Neuronal stem cell (in vitro differentiated cells): ENCODE results near the gene GP2.

Experiments used
- DNase-seq: peaks from one replicate; pipeline ENCODE4 v3.0.0-alpha.2; 2013; ENCODE audit warnings: low spot score
- H2AFZ ChIP-seq: one replicate; pipeline ENCODE4 v1.6.1; 2013; ENCODE audit warnings: mild to moderate bottlenecking, low read length, inconsistent platforms
- H2AK5ac ChIP-seq: 2 replicates; pipeline ENCODE4 v1.6.1; 2013; ENCODE audit warnings: low read depth, mild to moderate bottlenecking, inconsistent platforms, low read length, moderate library complexity, mixed read lengths
- H2BK120ac ChIP-seq: 2 replicates; pipeline ENCODE4 v1.6.1; 2013; ENCODE audit warnings: low read depth, mild to moderate bottlenecking, inconsistent platforms, low read length, moderate library complexity, mixed read lengths
- H2BK12ac ChIP-seq: one replicate; pipeline ENCODE4 v1.6.1; 2013; ENCODE audit warnings: low read length, inconsistent platforms
- H2BK15ac ChIP-seq: 2 replicates; pipeline ENCODE4 v1.6.1; 2013; ENCODE audit warnings: mild to moderate bottlenecking, low read length, inconsistent platforms, mixed read lengths
- H2BK5ac ChIP-seq: one replicate; pipeline ENCODE4 v1.6.1; 2013; ENCODE audit warnings: inconsistent platforms, mild to moderate bottlenecking, low read length, moderate library complexity
- H3K14ac ChIP-seq: one replicate; pipeline ENCODE4 v1.6.1; 2013; ENCODE audit warnings: low read length, inconsistent platforms
- H3K18ac ChIP-seq: 2 replicates; pipeline ENCODE4 v1.6.1; 2013; ENCODE audit warnings: low read length, inconsistent platforms
- H3K23ac ChIP-seq: 2 replicates; pipeline ENCODE4 v1.6.1; 2013; ENCODE audit warnings: low read depth, mild to moderate bottlenecking, mixed read lengths, low read length, inconsistent platforms; ENCODE audit not compliant: poor library complexity
- H3K27ac ChIP-seq: replicated peaks from 3 replicates; pipeline ENCODE4 v1.5.1; 2013; ENCODE audit warnings: low read length, inconsistent platforms
- H3K27me3 ChIP-seq, 3 experiments: 2 replicates each; pipeline ENCODE4 v1.6.1; 2013; ENCODE audit warnings: low read length in 3 of 3, mild to moderate bottlenecking in 2 of 3, inconsistent platforms in 1 of 3, low read depth in 1 of 3, mixed read lengths in 1 of 3, moderate library complexity in 1 of 3; ENCODE audit not compliant: control insufficient read depth in 3 of 3, insufficient read depth in 3 of 3
- H3K36me3 ChIP-seq, 2 donors: replicated peaks in 1 of 2; 2 replicates each; pipeline ENCODE4 v1.6.1; 2013; ENCODE audit warnings: low read length in 2 of 2; ENCODE audit not compliant: control insufficient read depth in 2 of 2, insufficient read depth in 2 of 2
- H3K4ac ChIP-seq: 2 replicates; pipeline ENCODE4 v1.6.1; 2013; ENCODE audit warnings: inconsistent platforms, mild to moderate bottlenecking, low read length, moderate library complexity
- H3K4me1 ChIP-seq, 2 donors: 1 replicate in 1 of 2; 2 replicates in 1 of 2; pipeline ENCODE4 v1.6.1; 2013; ENCODE audit warnings: low read length in 2 of 2, low read depth in 1 of 2; ENCODE audit not compliant: control insufficient read depth in 2 of 2, insufficient read depth in 1 of 2
- H3K4me2 ChIP-seq: one replicate; pipeline ENCODE4 v1.6.1; 2013; ENCODE audit warnings: mild to moderate bottlenecking, low read length, inconsistent platforms; ENCODE audit not compliant: insufficient read depth, poor library complexity, severe bottlenecking
- H3K4me3 ChIP-seq, 2 donors: 2 replicates each; pipeline ENCODE4 v1.5.1; 2013; ENCODE audit warnings: low read length in 2 of 2, mild to moderate bottlenecking in 2 of 2, inconsistent platforms in 1 of 2, moderate library complexity in 1 of 2
- H3K79me1 ChIP-seq: one replicate; pipeline ENCODE4 v1.6.1; 2013; ENCODE audit warnings: low read depth, mild to moderate bottlenecking, inconsistent platforms, low read length, moderate library complexity
- H3K9ac ChIP-seq: one replicate; pipeline ENCODE4 v1.6.1; 2013; ENCODE audit warnings: mild to moderate bottlenecking, low read depth, low read length, inconsistent platforms; ENCODE audit not compliant: poor library complexity
- H3K9me3 ChIP-seq, 2 donors: replicated peaks in 1 of 2; 2 replicates each; pipeline versions ENCODE3 to v1.6.1; 2013; ENCODE audit warnings: low read length in 2 of 2, mild to moderate bottlenecking in 2 of 2, inconsistent platforms in 1 of 2, low read depth in 1 of 2, mixed read lengths in 1 of 2, moderate library complexity in 1 of 2; ENCODE audit not compliant: control insufficient read depth in 2 of 2, insufficient read depth in 1 of 2
- H4K8ac ChIP-seq: one replicate; pipeline ENCODE4 v1.6.1; 2013; ENCODE audit warnings: low read depth, mild to moderate bottlenecking, inconsistent platforms, low read length, moderate library complexity
- H4K91ac ChIP-seq: one replicate; pipeline ENCODE4 v1.6.1; 2013; ENCODE audit warnings: low read length, low read depth, mild to moderate bottlenecking, inconsistent platforms; ENCODE audit not compliant: poor library complexity
- WGBS, 2 donors: extraction: QIAGEN DNeasy Blood & Tissue Kit; methylation state at CpG; one replicate each; pipeline ENCODE4 v1.1.7; 2013; ENCODE audit warnings: missing lambda C conversion rate in 2 of 2, mixed read lengths in 1 of 2; ENCODE audit not compliant: insufficient read length in 2 of 2, insufficient replicate concordance in 1 of 2; ENCODE audit errors: extremely low coverage in 2 of 2; 5-methylcytosine and 5-hydroxymethylcytosine counted together

Gene GP2

DNA sequence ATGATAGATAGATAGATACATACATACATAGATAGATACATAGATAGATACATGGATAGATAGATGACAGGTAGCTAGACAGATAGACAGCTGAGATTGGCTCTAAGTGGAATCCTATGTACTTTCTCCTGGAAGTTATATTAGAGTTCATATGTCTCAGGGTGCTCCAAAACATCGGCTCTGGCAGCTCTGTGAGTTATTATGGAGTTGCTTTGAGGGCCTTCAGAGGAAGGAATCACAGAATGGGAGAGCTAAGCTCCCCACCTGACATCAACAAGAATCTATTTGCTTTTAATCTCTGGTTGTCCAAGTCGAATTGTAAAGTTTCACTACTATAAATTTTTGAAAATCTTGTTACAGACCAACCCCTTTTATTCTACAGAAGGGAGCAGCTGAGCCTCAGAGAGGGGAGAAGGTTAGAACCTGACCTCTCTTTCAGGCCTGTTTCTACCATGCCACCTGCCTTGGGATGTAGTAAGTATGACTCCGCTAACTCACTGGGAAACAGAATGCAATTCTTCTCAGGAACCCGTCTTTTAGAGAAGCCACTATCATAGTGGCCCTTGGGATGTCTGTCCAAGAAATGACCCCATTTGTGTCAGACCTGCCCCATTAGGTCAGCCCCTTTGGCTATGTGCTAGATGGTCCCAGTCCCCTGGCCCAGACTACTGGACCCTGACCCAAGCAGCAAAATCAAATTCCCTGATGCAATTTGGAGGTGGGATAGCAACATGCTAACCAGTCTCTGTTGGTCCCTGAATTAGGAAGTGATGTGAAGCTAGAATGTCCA is 18.3 kb downstream of the GP2 start:
- WGBS, 2 donors = no CpG with 5 or more reads among the region's 4 CpGs
- H2BK12ac ChIP-seq = no peak overlapping the region
- no peak overlapping the region for H3K23ac ChIP-seq
- H2BK15ac ChIP-seq = no peak overlapping the region
- H3K79me1 ChIP-seq = no peaks in the 10 kb centered on the region
- H3K4me3 ChIP-seq = no peak overlapping the region
- no peak overlapping the region for H2AFZ ChIP-seq
- H3K4ac ChIP-seq = no peak overlapping the region
- H4K91ac ChIP-seq = no peak overlapping the region
- no peak for DNase-seq
- no peak overlapping the region for H3K18ac ChIP-seq
- H4K8ac ChIP-seq = no peak overlapping the region
- no peaks in the 10 kb centered on the region for H3K9me3 ChIP-seq
- no peak overlapping the region for H3K14ac ChIP-seq
- H3K9ac ChIP-seq = no peak overlapping the region
- H3K27ac ChIP-seq = no peak overlapping the region
- H3K36me3 ChIP-seq = no peaks in the 10 kb centered on the region
- no peak overlapping the region for H3K4me2 ChIP-seq
- H3K27me3 ChIP-seq = no peaks in the 10 kb centered on the region
- no peak overlapping the region for H2AK5ac ChIP-seq
- H3K4me1 ChIP-seq = no peaks in the 10 kb centered on the region
- no peak overlapping the region for H2BK120ac ChIP-seq
- no peak overlapping the region for H2BK5ac ChIP-seq

DNA sequence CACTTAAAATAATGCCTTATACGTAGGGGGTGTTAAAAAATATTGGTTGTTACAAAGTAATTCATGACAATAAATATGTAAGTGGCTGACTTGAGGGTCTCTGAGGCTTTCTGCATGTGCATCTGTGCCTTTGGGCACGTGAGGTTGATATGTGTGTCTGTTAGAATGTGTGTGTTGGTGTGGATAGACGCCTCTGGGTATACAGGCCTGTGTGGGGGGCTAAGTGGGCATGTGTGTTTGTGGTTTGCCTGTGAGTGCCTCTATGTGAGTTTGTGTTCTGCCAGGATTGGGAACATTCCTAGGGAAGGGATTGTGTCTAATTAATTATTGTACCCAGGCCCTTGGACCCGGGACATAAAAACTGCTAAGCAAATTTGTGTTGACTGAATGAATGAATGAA is 19.0 kb downstream of the GP2 start:
- H2BK120ac ChIP-seq = no peak overlapping the region
- H2AK5ac ChIP-seq = no peak overlapping the region
- H2BK5ac ChIP-seq = no peak overlapping the region
- no peak overlapping the region for H3K14ac ChIP-seq
- no CpG with 5 or more reads among the region's 4 CpGs for WGBS, 2 donors
- no peak overlapping the region for H2BK12ac ChIP-seq
- H4K91ac ChIP-seq = no peak overlapping the region
- H3K27ac ChIP-seq = no peak overlapping the region
- no peak overlapping the region for H3K4me2 ChIP-seq
- no peaks in the 10 kb centered on the region for H3K27me3 ChIP-seq
- H3K9ac ChIP-seq = no peak overlapping the region
- no peak overlapping the region for H4K8ac ChIP-seq
- H3K23ac ChIP-seq = no peak overlapping the region
- no peak overlapping the region for H2AFZ ChIP-seq
- H3K18ac ChIP-seq = no peak overlapping the region
- no peak overlapping the region for H2BK15ac ChIP-seq
- no peaks in the 10 kb centered on the region for H3K36me3 ChIP-seq
- H3K79me1 ChIP-seq = no peaks in the 10 kb centered on the region
- no peak for DNase-seq
- no peak overlapping the region for H3K4me3 ChIP-seq
- no peaks in the 10 kb centered on the region for H3K9me3 ChIP-seq
- no peaks in the 10 kb centered on the region for H3K4me1 ChIP-seq
- H3K4ac ChIP-seq = no peak overlapping the region

DNA sequence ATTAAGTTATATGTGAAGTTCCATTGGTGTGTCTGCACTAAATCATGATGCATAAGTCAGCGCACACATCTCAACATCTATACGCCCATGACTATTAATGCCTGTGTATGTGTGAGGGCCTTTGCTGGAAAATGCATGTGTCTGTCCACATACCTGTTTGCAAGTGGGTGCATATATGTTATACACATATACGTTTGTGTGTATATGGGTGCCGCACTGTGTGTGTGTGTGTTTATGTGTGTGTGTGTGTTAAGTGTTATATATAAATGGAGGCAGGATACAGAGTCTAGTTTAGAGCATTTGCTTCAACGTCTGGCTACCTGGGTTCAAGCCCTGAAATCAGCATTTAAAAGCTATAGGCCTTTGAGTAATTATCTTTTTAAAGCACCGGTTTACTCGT is 19.5 kb downstream of the GP2 start:
- Histone ChIP-seq H3K23ac (no peak overlapping the region), H3K9ac (no peak overlapping the region), H3K4ac (no peak overlapping the region), H2AK5ac (no peak overlapping the region), H2BK5ac (no peak overlapping the region), H3K79me1 (no peaks in the 10 kb centered on the region), H2BK15ac (no peak overlapping the region), H4K8ac (no peak overlapping the region), H3K9me3 (no peaks in the 10 kb centered on the region), H3K18ac (no peak overlapping the region), H3K4me2 (no peak overlapping the region), H3K27me3 (no peaks in the 10 kb centered on the region), H2BK120ac (no peak overlapping the region), H3K14ac (no peak overlapping the region), H3K4me1 (no peaks in the 10 kb centered on the region), H2AFZ (no peak overlapping the region), H3K27ac (no peak overlapping the region), H3K36me3 (no peaks in the 10 kb centered on the region), H2BK12ac (no peak overlapping the region), H3K4me3 (no peak overlapping the region), H4K91ac (no peak overlapping the region)
- no CpG with 5 or more reads among the region's 7 CpGs for WGBS, 2 donors
- no peak for DNase-seq

DNA sequence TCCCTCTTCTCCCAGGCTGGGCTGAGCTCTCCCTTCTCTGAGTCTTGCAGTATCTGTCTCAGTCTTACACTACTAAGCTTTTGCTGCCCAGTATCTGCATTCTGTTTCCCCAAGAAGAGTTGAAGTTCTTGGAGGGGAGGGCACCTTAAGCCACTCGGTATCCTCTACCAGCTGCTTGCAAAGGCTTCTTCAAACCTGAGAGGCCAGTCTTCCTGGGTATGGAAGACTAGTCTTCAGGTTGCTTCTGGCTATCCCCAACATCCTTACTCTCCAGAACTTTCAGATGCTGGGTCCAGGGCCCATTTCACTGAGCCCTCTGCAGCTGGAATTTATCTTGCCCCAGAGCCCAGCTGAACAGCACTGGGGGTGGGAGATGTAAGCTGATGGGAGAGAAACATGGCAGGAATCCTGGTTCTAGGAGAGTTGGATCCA is 20.1 kb downstream of the GP2 start:
- H3K4me1 ChIP-seq = no peaks in the 10 kb centered on the region
- no peak overlapping the region for H2BK120ac ChIP-seq
- H3K14ac ChIP-seq = no peak overlapping the region
- no peak for DNase-seq
- H3K27ac ChIP-seq = no peak overlapping the region
- no peak overlapping the region for H2BK5ac ChIP-seq
- no peak overlapping the region for H3K23ac ChIP-seq
- no peaks in the 10 kb centered on the region for H3K27me3 ChIP-seq
- no peaks in the 10 kb centered on the region for H3K79me1 ChIP-seq
- no peak overlapping the region for H2AFZ ChIP-seq
- no CpG with 5 or more reads among the region's 1 CpG for WGBS, 2 donors
- no peak overlapping the region for H3K4me2 ChIP-seq
- H4K91ac ChIP-seq = no peak overlapping the region
- H2AK5ac ChIP-seq = no peak overlapping the region
- H3K36me3 ChIP-seq = no peaks in the 10 kb centered on the region
- H3K4ac ChIP-seq = no peak overlapping the region
- no peak overlapping the region for H3K4me3 ChIP-seq
- H4K8ac ChIP-seq = no peak overlapping the region
- H3K9me3 ChIP-seq = no peaks in the 10 kb centered on the region
- no peak overlapping the region for H3K9ac ChIP-seq
- H2BK12ac ChIP-seq = no peak overlapping the region
- no peak overlapping the region for H2BK15ac ChIP-seq
- no peak overlapping the region for H3K18ac ChIP-seq
